ENCODE results near the gene ATP9B.

ATP9B gene

GRCh38 chr18:79337184-79337583 lies 268.0 kb downstream of the ATP9B start:
- no peak for DNase-seq

DNA sequence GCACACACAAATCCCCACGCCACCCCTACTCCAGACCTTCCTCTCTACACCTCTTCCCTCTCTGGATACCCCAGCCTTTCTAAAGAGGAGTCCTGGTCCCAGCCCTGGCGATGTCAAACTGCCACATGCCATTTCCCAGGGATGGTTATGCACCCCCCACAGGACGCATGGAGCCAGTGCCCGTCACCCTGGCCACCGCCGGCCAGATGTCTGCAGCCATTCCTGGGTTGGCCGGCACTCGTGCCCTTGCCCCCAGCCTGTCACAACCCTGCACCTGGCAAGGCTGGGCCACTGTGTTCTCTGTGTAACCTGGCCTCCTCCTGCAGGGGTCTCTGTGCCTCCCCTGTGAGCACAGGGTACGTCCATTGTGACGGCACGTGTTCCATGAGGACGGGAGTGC lies 268.4 kb downstream of the ATP9B start:
- no peak for DNase-seq

DNA sequence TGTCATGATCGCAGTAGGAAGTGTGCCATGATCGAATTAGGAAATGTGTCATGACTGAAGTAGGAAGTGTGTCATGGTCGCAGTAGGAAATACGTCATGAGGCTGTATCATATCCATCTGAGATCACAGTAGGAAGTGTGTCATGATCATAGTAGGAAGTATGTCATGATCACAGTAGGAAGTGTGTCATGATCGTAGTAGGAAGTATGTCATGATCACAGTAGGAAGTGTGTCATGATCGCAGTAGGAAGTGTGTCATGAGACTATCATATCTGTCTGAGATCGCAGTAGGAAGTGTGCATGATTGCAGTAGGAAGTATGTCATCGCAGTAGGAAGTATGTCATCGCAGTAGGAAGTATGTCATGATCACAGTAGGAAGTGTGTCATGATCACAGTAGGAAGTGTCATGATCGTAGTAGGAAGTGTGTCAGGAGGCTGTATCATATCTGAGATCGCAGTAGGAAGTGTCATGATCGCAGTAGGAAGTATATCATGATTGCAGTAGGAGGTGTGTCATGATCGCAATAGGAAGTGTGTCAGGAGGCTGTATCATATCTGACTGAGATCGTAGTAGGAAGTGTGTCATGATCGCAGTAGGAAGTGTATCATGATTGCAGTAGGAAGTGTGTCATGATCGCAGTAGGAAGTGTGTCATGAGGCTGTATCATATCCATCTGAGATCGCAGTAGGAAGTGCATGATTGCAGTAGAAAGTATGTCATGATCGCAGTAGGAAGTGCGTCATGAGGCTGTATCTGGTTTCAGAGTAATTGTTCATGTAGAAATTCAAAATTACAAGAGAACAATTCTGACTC lies 270.1 kb downstream of the ATP9B start:
- no peak for DNase-seq

- DNase-seq: no peak
Observed at GRCh38 chr18:79343567-79344207, 274.5 kb downstream of the ATP9B start.

GRCh38 chr18:79344208-79344581 lies 275.0 kb downstream of the ATP9B start:
- no peak for DNase-seq

GRCh38 chr18:79345366-79345765 lies 276.2 kb downstream of the ATP9B start:
- no peak for DNase-seq

GRCh38 chr18:79345981-79346380 lies 276.8 kb downstream of the ATP9B start:
- no peak for DNase-seq

- DNase-seq: no peak
Observed at GRCh38 chr18:79348066-79348465, 278.9 kb downstream of the ATP9B start.

DNA sequence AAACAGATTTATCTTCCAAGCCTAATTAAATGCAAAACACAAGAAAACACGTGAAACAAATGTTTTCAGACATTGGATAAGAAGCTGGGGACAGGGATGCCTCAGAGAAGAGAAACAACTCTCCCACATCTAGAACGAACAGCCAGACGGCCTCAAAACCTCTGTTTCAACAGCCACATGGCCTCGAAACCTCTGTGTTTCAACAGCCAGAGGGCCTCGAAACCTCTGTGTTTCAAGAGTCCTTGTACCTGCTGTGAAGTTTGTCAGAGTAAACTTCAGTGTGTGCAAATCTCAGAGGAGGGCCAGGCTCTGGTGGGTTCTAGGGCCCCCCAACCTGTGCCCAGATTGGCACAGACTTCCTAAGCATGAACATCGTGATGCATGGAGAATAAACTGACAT lies 283.2 kb downstream of the ATP9B start:
- no peak for DNase-seq

GRCh38 chr18:79353267-79353666 lies 284.1 kb downstream of the ATP9B start:
- no peak for DNase-seq

- no peak for DNase-seq
Observed at GRCh38 chr18:79354350-79354749, 285.2 kb downstream of the ATP9B start.

DNA sequence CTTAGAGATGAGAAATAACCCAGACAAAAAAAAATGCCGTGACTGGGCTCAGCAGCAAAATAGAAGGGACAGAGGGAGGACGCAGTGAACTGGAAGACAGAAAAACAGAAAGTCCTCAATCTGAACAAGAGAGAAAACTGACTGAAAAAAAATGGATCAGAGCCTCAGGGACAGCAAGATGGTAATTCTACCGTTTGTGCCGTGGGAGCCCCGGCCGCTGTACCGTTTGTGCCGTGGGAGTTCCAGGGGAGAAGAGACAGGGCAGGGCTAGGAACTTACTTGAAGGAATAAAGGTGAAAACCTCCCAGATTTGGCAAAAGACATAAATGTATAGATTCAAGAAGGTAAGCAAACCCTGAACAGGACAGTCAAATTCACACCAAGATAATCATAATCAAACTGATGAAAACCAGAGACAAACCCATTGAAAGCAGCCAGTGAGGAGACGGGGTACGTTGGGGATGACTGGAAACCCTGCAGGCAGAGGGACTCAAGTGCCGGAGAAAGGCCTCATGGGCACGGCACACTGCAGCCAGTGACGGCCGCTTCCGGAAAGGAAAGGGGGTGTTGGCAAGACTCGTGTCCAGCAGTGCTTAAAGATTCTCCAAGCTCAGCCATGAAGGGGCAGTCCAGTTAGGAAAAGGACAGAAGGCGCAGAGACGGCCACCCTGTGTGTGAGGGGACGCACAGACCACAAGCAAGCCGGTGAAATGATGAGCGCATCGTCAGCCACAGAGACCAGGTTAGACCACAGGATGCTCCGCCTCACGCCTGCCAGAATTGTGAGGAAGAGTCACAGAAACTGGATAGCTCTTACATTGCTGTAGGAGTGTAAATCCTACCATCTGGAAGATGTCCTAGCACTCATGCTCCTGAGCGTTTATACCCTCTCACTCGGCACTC lies 286.5 kb downstream of the ATP9B start:
- DNase-seq: no peak

DNA sequence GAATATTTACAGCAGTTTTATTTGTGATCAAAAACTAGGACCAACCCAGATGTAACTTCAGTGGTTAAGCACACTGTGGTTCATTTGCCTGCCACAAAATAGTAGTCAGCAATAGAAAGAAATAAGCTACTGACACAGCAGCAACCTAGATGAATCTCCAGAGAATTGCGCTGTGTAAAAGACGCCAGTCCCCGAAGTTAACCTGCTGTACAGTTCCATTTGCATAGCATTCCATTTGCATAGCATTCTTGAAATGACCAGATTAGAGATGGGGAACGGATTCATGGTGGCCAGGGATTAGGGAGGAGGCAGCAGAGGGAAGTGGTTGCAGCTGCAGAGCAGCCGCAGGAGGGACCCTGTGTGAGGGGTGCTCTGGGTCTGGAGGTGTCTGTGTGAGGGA lies 287.2 kb downstream of the ATP9B start:
- DNase-seq: no peak

DNA sequence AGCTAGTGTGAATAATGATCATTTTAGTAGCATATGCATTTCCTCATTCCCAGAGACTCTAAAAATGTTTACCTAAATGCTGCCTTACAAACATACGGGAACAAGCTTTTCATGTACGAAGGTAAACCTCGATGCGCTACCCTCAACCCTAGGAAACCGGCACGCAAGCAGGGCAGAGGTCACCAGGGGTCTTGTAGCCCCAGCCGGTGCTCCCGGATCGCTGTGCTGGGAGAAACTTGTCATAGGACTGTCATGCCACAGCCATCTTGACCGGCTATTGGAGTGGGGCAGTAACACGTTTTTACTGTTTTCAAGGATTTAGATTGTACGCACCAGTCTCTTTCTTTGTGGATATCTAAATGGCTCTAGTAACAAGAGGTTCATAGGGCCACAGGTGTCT lies 291.7 kb downstream of the ATP9B start:
- no peak for DNase-seq

DNA sequence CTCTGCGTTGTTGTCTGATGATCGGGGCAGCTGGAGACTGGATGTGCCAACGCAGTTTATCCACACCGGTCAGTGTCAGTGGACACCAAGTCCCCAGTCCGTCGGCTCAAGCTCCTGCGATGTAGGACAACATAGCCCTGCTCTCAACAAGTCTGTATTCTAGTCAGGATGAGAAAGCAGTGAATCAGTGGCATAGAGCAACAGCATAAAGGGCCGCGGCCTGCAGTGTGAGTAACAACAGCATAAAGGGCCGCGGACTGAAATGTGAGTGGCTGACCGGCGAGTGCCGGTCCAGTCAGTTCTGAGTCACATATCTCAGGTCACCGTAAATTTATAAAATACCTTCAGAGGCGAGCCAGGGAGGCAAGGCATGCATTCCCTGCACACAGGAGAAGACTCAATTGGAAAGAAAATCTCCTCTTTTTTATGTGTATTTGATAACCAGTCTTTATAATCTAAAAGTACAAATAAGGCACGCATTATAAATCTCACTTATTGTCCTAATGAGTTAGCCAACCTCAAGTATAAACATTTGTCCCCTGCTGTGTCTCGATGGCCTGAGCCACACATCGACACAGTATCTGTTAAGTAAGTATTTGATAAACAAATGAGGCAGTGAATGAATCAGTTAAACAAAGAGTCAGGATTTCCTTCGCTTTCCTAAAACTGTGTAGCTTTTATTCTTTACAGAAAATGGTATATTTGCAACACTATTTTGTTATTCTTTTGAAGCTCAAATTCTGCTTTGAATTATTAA lies 292.8 kb downstream of the ATP9B start:
- DNase-seq: peak; percentile 93

DNA sequence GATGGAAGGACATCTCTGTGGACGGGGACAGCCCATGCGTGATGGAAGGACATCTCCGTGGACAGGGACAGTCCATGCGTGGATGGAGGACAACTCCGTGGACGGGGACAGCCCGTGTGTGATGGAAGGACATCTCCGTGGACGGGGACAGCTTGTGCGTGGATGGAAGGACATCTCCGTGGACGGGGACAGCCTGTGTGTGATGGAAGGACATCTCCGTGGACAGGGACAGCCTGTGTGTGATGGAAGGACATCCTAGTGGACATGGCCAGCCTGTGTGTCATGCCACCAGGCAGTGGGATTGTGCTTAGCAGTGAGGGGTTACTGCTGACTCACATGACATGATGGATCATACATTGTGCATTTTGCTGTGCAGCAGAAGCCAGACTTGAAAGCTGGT lies 296.5 kb downstream of the ATP9B start:
- DNase-seq: no peak

DNA sequence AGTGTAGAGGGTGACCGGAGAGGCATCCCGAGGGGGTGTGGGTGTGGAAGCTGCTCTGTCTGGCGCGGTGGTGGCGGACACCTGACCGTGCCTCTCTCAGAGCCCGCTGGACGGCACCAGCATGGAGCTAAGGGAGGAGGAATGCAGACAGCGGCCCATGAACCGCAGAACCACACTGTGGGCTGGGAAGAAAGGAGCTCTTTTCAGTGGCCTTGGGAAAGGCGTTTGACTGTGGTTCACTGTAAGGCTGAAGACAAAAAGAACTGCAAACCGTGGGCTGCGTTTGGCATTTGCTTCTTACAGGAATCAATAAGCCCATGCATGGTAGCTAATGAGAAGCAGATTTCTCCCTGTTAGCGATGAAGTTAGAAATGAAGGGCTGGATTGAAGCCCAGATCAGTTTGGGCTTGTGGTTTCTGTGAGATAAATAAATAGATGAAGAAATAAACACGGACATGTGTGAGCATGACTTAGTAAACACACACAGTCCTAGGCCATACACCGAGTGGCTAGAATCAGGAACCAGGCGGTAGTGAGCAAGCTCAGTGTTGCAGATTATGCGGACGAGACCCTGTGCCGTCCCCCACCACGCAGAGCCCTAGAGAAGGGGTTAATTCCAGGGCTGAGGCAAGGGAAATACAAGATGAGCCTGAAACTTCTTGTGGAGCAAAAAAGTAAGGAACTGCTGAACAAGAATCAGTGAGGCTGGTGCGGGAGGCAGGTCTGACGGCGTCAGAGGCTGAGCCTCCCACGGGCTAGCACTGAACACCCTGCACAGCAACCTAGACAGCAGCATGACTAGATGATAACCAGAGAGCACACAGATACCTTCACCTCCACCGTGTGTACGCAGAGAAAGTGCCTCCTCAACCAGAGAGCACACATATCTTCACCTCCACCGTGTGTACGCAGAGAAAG lies 297.2 kb downstream of the ATP9B start:
- DNase-seq: peak; percentile 32

- DNase-seq: no peak
Observed at GRCh38 chr18:79367480-79367879, 298.3 kb downstream of the ATP9B start.

DNA sequence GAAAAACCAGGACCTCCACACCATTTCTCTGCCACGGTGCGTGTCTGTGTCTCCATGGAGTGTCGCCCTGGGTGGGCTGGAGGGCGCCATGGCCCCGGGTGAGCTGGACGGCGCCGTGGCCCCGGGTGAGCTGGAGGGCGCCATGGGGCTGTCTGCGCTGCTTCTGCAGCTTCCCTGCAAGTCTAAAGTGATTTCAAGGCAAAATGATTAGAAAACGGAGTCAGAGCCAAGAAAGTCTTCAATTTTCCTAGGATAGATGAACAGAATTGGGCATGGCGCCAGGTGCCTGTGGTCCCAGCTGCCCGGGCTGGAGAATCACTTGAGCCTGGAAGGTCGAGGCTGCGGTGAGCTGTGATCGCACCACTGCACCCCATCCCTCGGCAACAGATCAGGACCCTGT lies 298.8 kb downstream of the ATP9B start:
- no peak for DNase-seq

DNA sequence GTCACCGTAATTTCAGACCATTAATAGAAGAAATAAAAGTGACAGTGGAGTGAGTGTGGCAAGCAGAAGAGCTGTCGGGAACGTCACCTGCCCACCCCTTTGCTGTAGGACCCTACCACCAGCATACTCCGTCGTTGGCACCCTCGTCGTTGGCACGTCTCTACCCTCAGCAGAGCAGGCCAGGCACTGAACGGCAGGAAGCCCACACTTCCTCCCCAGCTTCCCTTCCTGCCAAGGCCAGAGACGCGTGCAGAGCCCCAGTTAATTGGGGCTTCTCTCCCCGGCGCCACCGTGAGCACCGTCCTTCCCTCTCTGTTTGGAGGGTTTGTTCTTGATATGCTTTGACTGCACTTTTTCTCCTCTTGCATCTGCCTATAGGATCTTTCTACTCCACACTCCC lies 299.5 kb downstream of the ATP9B start:
- DNase-seq: no peak

- no peak for DNase-seq
Observed at GRCh38 chr18:79371561-79372121, 302.4 kb downstream of the ATP9B start.
